PFSK-1 (cell line): ENCODE results near the gene DCC.

Experiments used
- POLR2AphosphoS5 ChIP-seq: IDR thresholded peaks from 2 replicates; pipeline ENCODE4 v1.6.1; 2012; ENCODE audit warnings: low read depth, mild to moderate bottlenecking, control low read depth, low read length, moderate library complexity
- TAF1 ChIP-seq: IDR thresholded peaks from 2 replicates; pipeline ENCODE4 v1.6.1; 2012; ENCODE audit warnings: low read length, control low read depth, borderline replicate concordance; ENCODE audit not compliant: insufficient read depth
- TF ChIP-seq, protein P1 (sequence below), 2 experiments: IDR thresholded peaks; 2 replicates each; pipeline versions ENCODE4 v1.6.1 to v1.8.0; 2011 to 2012; ENCODE audit warnings: low read depth in 2 of 2, low read length in 2 of 2, control low read depth in 1 of 2, inconsistent platforms in 1 of 2, mild to moderate bottlenecking in 1 of 2, moderate library complexity in 1 of 2; ENCODE audit not compliant: insufficient read depth in 1 of 2

DNA sequence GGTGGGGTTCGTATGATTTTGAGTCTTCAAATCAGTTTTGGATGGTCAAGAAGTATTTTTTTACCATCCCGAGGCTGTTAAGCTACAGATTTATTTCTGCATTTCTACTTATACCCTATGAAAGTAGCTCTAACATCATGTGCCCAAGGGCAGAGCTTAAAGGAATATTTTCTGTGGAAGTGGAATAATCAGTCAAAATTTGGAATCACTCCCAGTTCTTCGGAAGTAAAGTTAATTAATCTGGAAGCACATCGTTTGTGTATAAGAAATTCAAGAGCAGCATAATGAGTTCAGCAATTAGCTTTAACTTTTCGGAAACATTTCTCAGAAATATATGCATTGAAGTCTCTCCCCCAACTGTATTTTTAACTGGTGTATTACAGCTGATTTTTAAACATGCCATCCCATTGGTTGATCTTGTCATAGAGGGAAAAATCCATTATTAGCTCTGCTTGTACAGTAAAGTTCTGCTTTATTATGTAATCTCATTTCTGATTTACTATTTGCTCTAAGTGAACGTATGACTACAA is 510.1 kb downstream of the DCC start:
- TF ChIP-seq POLR2AphosphoS5 (no peak), TAF1 (no peak)
- TF ChIP-seq, protein P1, sequence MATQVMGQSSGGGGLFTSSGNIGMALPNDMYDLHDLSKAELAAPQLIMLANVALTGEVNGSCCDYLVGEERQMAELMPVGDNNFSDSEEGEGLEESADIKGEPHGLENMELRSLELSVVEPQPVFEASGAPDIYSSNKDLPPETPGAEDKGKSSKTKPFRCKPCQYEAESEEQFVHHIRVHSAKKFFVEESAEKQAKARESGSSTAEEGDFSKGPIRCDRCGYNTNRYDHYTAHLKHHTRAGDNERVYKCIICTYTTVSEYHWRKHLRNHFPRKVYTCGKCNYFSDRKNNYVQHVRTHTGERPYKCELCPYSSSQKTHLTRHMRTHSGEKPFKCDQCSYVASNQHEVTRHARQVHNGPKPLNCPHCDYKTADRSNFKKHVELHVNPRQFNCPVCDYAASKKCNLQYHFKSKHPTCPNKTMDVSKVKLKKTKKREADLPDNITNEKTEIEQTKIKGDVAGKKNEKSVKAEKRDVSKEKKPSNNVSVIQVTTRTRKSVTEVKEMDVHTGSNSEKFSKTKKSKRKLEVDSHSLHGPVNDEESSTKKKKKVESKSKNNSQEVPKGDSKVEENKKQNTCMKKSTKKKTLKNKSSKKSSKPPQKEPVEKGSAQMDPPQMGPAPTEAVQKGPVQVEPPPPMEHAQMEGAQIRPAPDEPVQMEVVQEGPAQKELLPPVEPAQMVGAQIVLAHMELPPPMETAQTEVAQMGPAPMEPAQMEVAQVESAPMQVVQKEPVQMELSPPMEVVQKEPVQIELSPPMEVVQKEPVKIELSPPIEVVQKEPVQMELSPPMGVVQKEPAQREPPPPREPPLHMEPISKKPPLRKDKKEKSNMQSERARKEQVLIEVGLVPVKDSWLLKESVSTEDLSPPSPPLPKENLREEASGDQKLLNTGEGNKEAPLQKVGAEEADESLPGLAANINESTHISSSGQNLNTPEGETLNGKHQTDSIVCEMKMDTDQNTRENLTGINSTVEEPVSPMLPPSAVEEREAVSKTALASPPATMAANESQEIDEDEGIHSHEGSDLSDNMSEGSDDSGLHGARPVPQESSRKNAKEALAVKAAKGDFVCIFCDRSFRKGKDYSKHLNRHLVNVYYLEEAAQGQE (IDR thresholded peaks at IDR 0.05; ENCODE audit: insufficient read depth in 1 of 2, low read depth in 2 of 2, low read length in 2 of 2), result no peak
